GM18858 (cell line): ENCODE data around the gene HOXC10.

Experiments used
- ATAC-seq: cut with Tn5 transposase; IDR thresholded peaks from one replicate; pipeline ENCODE4 v1.9.1; 2021; ENCODE audit not compliant: unreplicated experiment

Gene HOXC10

GRCh38 chr12:54039417-54040147 lies 54.6 kb downstream of the HOXC10 start:
- no peak for ATAC-seq
